ENCODE data around the gene PRR15. TPM values are rescaled to one million over a fixed set of nuclear protein-coding genes. Genes with fewer than 3 reads are reported as not detected.
A peak's percentile ranks its signal among the peaks of the same experiment; 100 is the strongest.

PRR15 gene
- total RNA-seq, 4 donors from 2014 or later, result 0.53 to 1.6 (median 0.95) TPM

GRCh38 chr7:29562307-29562706 lies 1.3 kb upstream of the PRR15 start:
- H3K36me3 ChIP-seq, result no peaks in the 10 kb centered on the region

GRCh38 chr7:29564496-29565223 lies 1.0 kb downstream of the PRR15 start:
- Histone ChIP-seq H3K27ac (peak overlapping the region in 2 of 4 donors; percentile 47 to 53), H3K9me3 (no peaks in the 10 kb centered on the region), H3K36me3 (no peaks in the 10 kb centered on the region), H3K4me3 (peak overlapping the region; percentile 38 to 66 (median 54)), H3K27me3 (peaks cover 0 to 93% (median 13%) of the 10 kb centered on the region in 4 donors), H3K4me1 (peaks cover 28 to 44% (median 32%) of the 10 kb centered on the region in 3 donors)
- TF ChIP-seq CTCF (IDR thresholded peaks at IDR 0.05) (peak in 1 of 6 experiments; percentile 7), POLR2A (IDR thresholded peaks at IDR 0.05) (no peak)
- intact Hi-C loops (cut with DNase I), result no loop called here
- DNase-seq, result no peak
- 1 to 10% methylated on average over 9 to 17 of the region's 48 CpGs for WGBS, 2 donors

More at GRCh38 chr7:29562307-29562706, 1.3 kb upstream of the PRR15 start:
- Histone ChIP-seq H3K4me1 (peaks cover 28 to 44% (median 32%) of the 10 kb centered on the region in 3 donors), H3K9me3 (no peaks in the 10 kb centered on the region), H3K27ac (no peak overlapping the region), H3K27me3 (peaks cover 0 to 89% (median 13%) of the 10 kb centered on the region in 4 donors), H3K4me3 (no peak overlapping the region)
- DNase-seq, result no peak
- 68 to 79% methylated on average over 6 of the region's 6 CpGs for WGBS, 2 donors
- intact Hi-C loops (cut with DNase I), result no loop called here
- TF ChIP-seq CTCF (IDR thresholded peaks at IDR 0.05) (no peak), POLR2A (IDR thresholded peaks at IDR 0.05) (no peak)

GRCh38 chr7:29565224-29565630 lies 1.6 kb downstream of the PRR15 start:
- Histone ChIP-seq H3K9me3 (no peaks in the 10 kb centered on the region), H3K4me3 (peak overlapping the region; percentile 38 to 66 (median 54)), H3K4me1 (peaks cover 28 to 44% (median 32%) of the 10 kb centered on the region in 3 donors), H3K27me3 (peaks cover 0 to 93% (median 13%) of the 10 kb centered on the region in 4 donors), H3K27ac (peak overlapping the region in 2 of 4 donors; percentile 47 to 53), H3K36me3 (no peaks in the 10 kb centered on the region)
- TF ChIP-seq CTCF (IDR thresholded peaks at IDR 0.05), result no peak
- no peak for TF ChIP-seq POLR2A (IDR thresholded peaks at IDR 0.05)
- no peak for DNase-seq
- 1 to 4% methylated on average over 10 of the region's 10 CpGs for WGBS, 2 donors
- intact Hi-C loops (cut with DNase I), result no loop called here

GRCh38 chr7:29565634-29565981 lies 2.0 kb downstream of the PRR15 start:
- Histone ChIP-seq H3K27ac (no peak overlapping the region), H3K4me3 (peak overlapping the region; percentile 27 to 66 (median 52)), H3K36me3 (no peaks in the 10 kb centered on the region), H3K27me3 (peaks cover 0 to 93% (median 13%) of the 10 kb centered on the region in 4 donors), H3K4me1 (peaks cover 28 to 44% (median 32%) of the 10 kb centered on the region in 3 donors), H3K9me3 (no peaks in the 10 kb centered on the region)
- TF ChIP-seq POLR2A (IDR thresholded peaks at IDR 0.05) (no peak), CTCF (IDR thresholded peaks at IDR 0.05) (no peak)
- no peak for DNase-seq
- 23 to 29% methylated on average over 8 to 13 of the region's 13 CpGs for WGBS, 2 donors
- intact Hi-C loops (cut with DNase I), result no loop called here

- WGBS, 2 donors, result 8 to 12% methylated on average over 5 to 10 of the region's 56 CpGs
- no peaks in the 10 kb centered on the region for H3K9me3 ChIP-seq
- peaks cover 0 to 93% (median 13%) of the 10 kb centered on the region in 4 donors for H3K27me3 ChIP-seq
- peak overlapping the region; percentile 27 to 66 (median 52) for H3K4me3 ChIP-seq
- intact Hi-C loops (cut with DNase I), result no loop called here
- TF ChIP-seq POLR2A (IDR thresholded peaks at IDR 0.05) (no peak), CTCF (IDR thresholded peaks at IDR 0.05) (no peak)
- H3K27ac ChIP-seq, result no peak overlapping the region
- H3K4me1 ChIP-seq, result peaks cover 28 to 44% (median 32%) of the 10 kb centered on the region in 3 donors
- no peaks in the 10 kb centered on the region for H3K36me3 ChIP-seq
- DNase-seq, result no peak
Observed at GRCh38 chr7:29565982-29566746, 2.5 kb downstream of the PRR15 start.
